Esophagus (tissue), 2 donors: ENCODE data around the gene TP63. TPM values are rescaled to one million over a fixed set of nuclear protein-coding genes. Genes with fewer than 3 reads are reported as not detected.
"Not testable (repeated sequence)": the region's sequence is repeated elsewhere in the genome, so short reads cannot be mapped to it uniquely, and the experiment has no call there.

Experiments used
- H3K27ac ChIP-seq, 2 donors: one replicate each; pipeline ENCODE4 v1.5.1; 2013; ENCODE audit warnings: low read depth in 2 of 2, mild to moderate bottlenecking in 2 of 2, inconsistent platforms in 1 of 2, low read length in 1 of 2, moderate library complexity in 1 of 2
- H3K27me3 ChIP-seq, 2 donors: one replicate each; pipeline ENCODE4 v1.6.1; 2013; ENCODE audit warnings: low read length in 2 of 2, control low read depth in 1 of 2, mild to moderate bottlenecking in 1 of 2; ENCODE audit not compliant: insufficient read depth in 2 of 2, control insufficient read depth in 1 of 2
- H3K36me3 ChIP-seq, 2 donors: one replicate each; pipeline ENCODE4 v1.6.1; 2013; ENCODE audit warnings: low read length in 1 of 2; ENCODE audit not compliant: control insufficient read depth in 2 of 2, insufficient read depth in 2 of 2
- H3K4me1 ChIP-seq, 2 donors: one replicate each; pipeline ENCODE4 v1.6.1; 2013; ENCODE audit warnings: low read length in 1 of 2; ENCODE audit not compliant: control insufficient read depth in 2 of 2, insufficient read depth in 2 of 2
- H3K4me3 ChIP-seq, 2 donors: one replicate each; pipeline ENCODE4 v1.5.1; 2013; ENCODE audit warnings: low read length in 2 of 2, mild to moderate bottlenecking in 2 of 2, low read depth in 1 of 2, moderate library complexity in 1 of 2
- H3K9me3 ChIP-seq, 2 donors: one replicate each; pipeline ENCODE4 v1.6.1; 2013; ENCODE audit warnings: mild to moderate bottlenecking in 2 of 2, low read depth in 1 of 2, low read length in 1 of 2, moderate library complexity in 1 of 2; ENCODE audit not compliant: control insufficient read depth in 2 of 2, insufficient read depth in 1 of 2
- WGBS, 2 donors: extraction: QIAGEN DNeasy Blood & Tissue Kit; methylation state at CpG; one replicate each; pipeline ENCODE4 v1.1.7; 2013; 5-methylcytosine and 5-hydroxymethylcytosine counted together
- polyA plus RNA-seq, 2 donors: library from polyadenylated mRNA; stranded (reverse); fragments of 200-250 nt; gene quantifications; one replicate each; pipeline ENCODE4 v1.2.3, GENCODE V29; 2013
- donor health status: healthy with polysubstance abuse.
- donor health status: Bipolar disorder and iron deficiency.

Gene TP63
- polyA plus RNA-seq, 2 donors: 37.8 to 57.2 TPM

DNA sequence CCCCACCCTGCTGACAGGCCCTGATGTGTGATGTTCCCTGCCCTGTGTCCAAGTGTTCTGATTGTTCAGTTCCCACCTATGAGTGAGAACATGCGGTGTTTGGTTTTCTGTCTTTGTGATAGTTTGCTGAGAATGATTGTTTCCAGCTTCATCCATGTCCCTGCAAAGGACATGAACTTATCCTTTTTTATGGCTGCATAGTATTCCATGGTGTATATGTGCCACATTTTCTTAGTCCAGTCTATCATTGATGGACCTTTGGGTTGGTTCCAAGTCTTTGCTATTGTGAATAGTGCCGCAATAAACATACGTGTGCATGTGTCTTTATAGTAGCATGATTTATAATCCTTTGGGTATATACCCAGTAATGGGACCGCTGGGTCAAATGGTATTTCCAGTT lies 119.8 kb downstream of the TP63 start:
- not testable (repeated sequence) for H3K9me3 ChIP-seq, H3K4me3 ChIP-seq
- 94 to 99% methylated on average over 4 of the region's 4 CpGs for WGBS, 2 donors

GRCh38 chr3:189754356-189754755 lies 123.2 kb downstream of the TP63 start:
- 70 to 71% methylated on average over 2 of the region's 2 CpGs for WGBS, 2 donors
- no peak overlapping the region for H3K4me3 ChIP-seq
- H3K36me3 ChIP-seq: no peaks in the 10 kb centered on the region
- no peaks in the 10 kb centered on the region for H3K9me3 ChIP-seq
- no peaks in the 10 kb centered on the region for H3K4me1 ChIP-seq
- no peak overlapping the region for H3K27ac ChIP-seq
- no peaks in the 10 kb centered on the region for H3K27me3 ChIP-seq

More for the DNA sequence above, 119.8 kb downstream of the TP63 start:
- H3K27me3 ChIP-seq, H3K4me1 ChIP-seq, H3K27ac ChIP-seq, H3K36me3 ChIP-seq: not testable (repeated sequence)

GRCh38 chr3:189756582-189757078 lies 125.4 kb downstream of the TP63 start:
- H3K27ac ChIP-seq: no peak overlapping the region
- no peaks in the 10 kb centered on the region for H3K9me3 ChIP-seq
- no peak overlapping the region for H3K4me3 ChIP-seq

GRCh38 chr3:189758186-189758585 lies 127.0 kb downstream of the TP63 start:
- H3K4me1 ChIP-seq: no peaks in the 10 kb centered on the region
- H3K4me3 ChIP-seq: no peak overlapping the region
- H3K36me3 ChIP-seq: no peaks in the 10 kb centered on the region
- H3K27ac ChIP-seq: no peak overlapping the region
- no peaks in the 10 kb centered on the region for H3K27me3 ChIP-seq
- no peaks in the 10 kb centered on the region for H3K9me3 ChIP-seq
- 89 to 91% methylated on average over 6 of the region's 6 CpGs for WGBS, 2 donors

More at GRCh38 chr3:189756582-189757078, 125.4 kb downstream of the TP63 start:
- H3K27me3 ChIP-seq: no peaks in the 10 kb centered on the region
- H3K4me1 ChIP-seq: no peaks in the 10 kb centered on the region
- no peaks in the 10 kb centered on the region for H3K36me3 ChIP-seq

- 38 to 43% methylated on average over 2 of the region's 2 CpGs for WGBS, 2 donors
- Histone ChIP-seq H3K27me3 (no peaks in the 10 kb centered on the region), H3K36me3 (no peaks in the 10 kb centered on the region), H3K4me3 (no peak overlapping the region), H3K27ac (no peak overlapping the region), H3K9me3 (no peaks in the 10 kb centered on the region), H3K4me1 (no peaks in the 10 kb centered on the region)
Measured at GRCh38 chr3:189766416-189766815, 135.2 kb downstream of the TP63 start.

- H3K36me3 ChIP-seq: no peaks in the 10 kb centered on the region
- 71 to 73% methylated on average over 4 of the region's 4 CpGs for WGBS, 2 donors
- H3K27ac ChIP-seq: no peak overlapping the region
- H3K9me3 ChIP-seq: no peaks in the 10 kb centered on the region
- H3K27me3 ChIP-seq: no peaks in the 10 kb centered on the region
- H3K4me3 ChIP-seq: no peak overlapping the region
- H3K4me1 ChIP-seq: no peaks in the 10 kb centered on the region
Measured at GRCh38 chr3:189771842-189772450, 140.8 kb downstream of the TP63 start.

DNA sequence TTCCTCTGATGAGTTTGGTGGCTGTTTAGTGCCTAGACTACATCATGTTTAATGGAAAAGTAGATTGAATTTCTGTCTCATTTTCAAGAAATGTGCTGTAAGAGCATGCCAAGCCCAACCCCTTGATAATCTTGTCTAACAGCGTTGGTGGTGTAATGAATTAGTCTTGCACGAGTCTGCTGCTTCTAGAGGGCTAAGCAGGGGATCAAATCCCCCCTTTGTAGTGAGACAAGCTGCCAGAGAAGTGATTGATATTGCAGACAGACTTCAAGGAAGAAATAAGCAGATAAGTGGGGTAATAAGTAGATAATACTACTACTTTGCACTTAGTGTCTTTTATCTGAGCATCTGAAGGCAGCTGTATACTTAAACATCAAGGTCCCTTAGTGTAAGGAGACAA lies 141.4 kb downstream of the TP63 start:
- no peaks in the 10 kb centered on the region for H3K4me1 ChIP-seq
- H3K4me3 ChIP-seq: no peak overlapping the region
- no peak overlapping the region for H3K27ac ChIP-seq
- WGBS, 2 donors: 17 to 26% methylated on average over 2 of the region's 2 CpGs
- H3K36me3 ChIP-seq: no peaks in the 10 kb centered on the region
- no peaks in the 10 kb centered on the region for H3K27me3 ChIP-seq
- H3K9me3 ChIP-seq: no peaks in the 10 kb centered on the region

DNA sequence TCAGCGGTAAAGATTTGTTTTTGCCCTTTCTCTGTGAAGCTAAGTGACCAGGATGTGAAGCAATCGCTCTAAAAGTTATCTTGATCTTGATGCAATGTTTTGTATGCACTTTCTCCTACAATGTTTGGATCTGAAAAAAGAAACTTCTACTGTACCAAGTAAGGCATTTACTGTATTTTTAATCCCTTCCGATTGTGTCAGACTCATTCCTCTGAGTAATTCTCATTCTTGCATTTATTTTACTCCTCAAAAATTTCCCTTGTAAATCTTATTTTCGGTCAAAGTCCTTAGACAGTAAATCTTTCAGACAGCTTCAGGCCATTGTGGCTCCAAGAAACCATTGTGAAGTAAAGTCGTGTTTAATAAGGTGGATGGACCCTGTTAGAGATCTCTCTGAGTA lies 141.9 kb downstream of the TP63 start:
- Histone ChIP-seq H3K36me3 (no peaks in the 10 kb centered on the region), H3K27ac (no peak overlapping the region)
- 28 to 32% methylated on average over 5 of the region's 5 CpGs for WGBS, 2 donors

DNA sequence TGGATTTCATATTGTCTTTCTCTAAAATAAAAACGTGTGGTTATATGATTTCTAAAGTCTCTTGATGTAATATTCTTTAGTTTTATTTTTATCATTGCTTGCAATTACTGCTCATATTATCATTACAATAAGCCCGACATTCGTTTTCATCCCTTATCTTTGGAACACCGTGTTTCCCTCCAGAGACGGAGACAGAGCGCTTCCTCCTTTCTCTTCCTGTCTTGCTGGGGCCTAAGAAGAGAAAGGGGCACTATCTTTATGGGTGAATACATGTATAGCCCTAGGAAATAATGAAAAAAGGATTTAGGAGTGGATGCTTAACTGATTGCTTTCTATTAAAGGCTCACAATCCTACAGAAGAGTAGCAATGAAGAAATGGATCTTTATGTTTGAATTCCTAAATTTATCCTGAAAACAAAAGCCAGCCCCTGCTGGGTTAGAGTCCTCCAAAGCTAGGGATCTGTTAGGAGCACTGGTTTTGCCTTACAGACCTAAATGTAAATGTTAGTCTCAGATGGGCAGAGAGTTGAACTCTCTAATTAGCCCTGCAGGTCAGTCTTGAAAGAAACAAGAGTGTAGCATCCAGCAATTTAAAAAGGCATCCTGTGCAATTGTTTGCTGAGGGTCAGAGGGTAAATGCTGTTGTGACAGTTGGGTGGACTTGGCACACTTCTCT lies 145.1 kb downstream of the TP63 start:
- Histone ChIP-seq H3K27me3 (no peaks in the 10 kb centered on the region), H3K27ac (no peak overlapping the region), H3K4me3 (no peak overlapping the region), H3K9me3 (no peaks in the 10 kb centered on the region), H3K4me1 (no peaks in the 10 kb centered on the region), H3K36me3 (no peaks in the 10 kb centered on the region)
- 60 to 67% methylated on average over 6 of the region's 6 CpGs for WGBS, 2 donors

More for the DNA sequence above, 141.9 kb downstream of the TP63 start:
- no peaks in the 10 kb centered on the region for H3K27me3 ChIP-seq
- no peaks in the 10 kb centered on the region for H3K4me1 ChIP-seq
- no peak overlapping the region for H3K4me3 ChIP-seq
- H3K9me3 ChIP-seq: no peaks in the 10 kb centered on the region
